GM06990 (cell line): ENCODE results near the gene KLHL30.

Experiments
- DNase-seq: peaks from one replicate; pipeline ENCODE4 v3.0.0-alpha.2; 2011; ENCODE audit not compliant: insufficient read length; ENCODE audit errors: extremely low read depth
- H3K27me3 ChIP-seq: replicated peaks from 2 replicates; pipeline ENCODE4 v1.6.0; 2011; ENCODE audit warnings: low read length; ENCODE audit not compliant: control insufficient read depth, insufficient read depth
- H3K36me3 ChIP-seq: 2 replicates; pipeline ENCODE4 v1.5.1; 2011; ENCODE audit warnings: low read length; ENCODE audit not compliant: control insufficient read depth, insufficient read depth
- H3K4me3 ChIP-seq: replicated peaks from 2 replicates; pipeline ENCODE4 v1.5.1; 2011; ENCODE audit warnings: low read depth, mild to moderate bottlenecking, control low read depth, low read length
- TF ChIP-seq, protein P1 (sequence below): IDR thresholded peaks from 2 replicates; pipeline ENCODE4 v1.5.1; 2011; ENCODE audit warnings: low read length, control low read depth, mild to moderate bottlenecking, inconsistent platforms; ENCODE audit not compliant: insufficient read depth, poor library complexity, severe bottlenecking

KLHL30 gene

DNA sequence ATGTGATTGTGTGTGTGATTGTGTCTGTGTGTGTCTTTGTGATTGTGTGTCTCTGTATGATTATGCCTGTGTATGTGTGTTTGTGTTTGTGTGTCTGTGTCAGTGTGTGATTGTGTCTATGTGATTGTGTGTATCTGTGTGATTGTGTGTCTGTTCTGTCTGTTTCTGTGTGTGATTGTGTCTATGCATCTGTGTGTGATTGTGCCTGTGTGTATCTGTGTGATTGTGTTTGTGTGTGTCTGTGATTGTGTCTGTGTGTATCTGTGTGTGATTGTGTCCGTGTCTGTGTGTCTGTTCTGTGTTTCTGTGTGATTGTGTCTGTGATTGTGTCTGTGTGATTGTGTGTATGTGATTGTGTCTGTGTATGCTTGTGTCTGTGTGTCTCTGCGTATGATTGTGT is 12.1 kb upstream of the KLHL30 start:
- no peaks in the 10 kb centered on the region for H3K27me3 ChIP-seq
- TF ChIP-seq, protein P1, sequence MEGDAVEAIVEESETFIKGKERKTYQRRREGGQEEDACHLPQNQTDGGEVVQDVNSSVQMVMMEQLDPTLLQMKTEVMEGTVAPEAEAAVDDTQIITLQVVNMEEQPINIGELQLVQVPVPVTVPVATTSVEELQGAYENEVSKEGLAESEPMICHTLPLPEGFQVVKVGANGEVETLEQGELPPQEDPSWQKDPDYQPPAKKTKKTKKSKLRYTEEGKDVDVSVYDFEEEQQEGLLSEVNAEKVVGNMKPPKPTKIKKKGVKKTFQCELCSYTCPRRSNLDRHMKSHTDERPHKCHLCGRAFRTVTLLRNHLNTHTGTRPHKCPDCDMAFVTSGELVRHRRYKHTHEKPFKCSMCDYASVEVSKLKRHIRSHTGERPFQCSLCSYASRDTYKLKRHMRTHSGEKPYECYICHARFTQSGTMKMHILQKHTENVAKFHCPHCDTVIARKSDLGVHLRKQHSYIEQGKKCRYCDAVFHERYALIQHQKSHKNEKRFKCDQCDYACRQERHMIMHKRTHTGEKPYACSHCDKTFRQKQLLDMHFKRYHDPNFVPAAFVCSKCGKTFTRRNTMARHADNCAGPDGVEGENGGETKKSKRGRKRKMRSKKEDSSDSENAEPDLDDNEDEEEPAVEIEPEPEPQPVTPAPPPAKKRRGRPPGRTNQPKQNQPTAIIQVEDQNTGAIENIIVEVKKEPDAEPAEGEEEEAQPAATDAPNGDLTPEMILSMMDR, result no peak
- H3K36me3 ChIP-seq, result no peaks in the 10 kb centered on the region; the same call in 1 of the 2 replicates

DNA sequence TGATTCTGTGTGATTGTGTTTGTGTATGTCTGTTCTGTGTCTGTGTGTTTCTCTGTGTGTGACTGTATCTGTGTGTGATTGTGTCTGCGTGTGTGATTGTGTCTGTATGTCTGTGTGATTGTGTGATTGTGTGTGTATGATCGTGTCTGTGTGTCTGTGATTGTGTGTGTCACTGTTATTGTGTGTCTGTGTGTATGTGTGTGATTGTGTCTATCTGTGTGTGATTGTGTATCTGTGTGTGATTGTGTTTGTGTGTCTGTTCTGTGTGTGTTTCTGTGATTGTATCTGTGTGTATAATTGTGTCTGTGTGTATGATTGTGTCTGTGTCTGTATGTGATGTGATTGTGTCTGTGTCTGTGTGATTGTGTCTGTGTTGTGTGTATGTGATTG is 11.7 kb upstream of the KLHL30 start:
- TF ChIP-seq, protein P1, result no peak
- Histone ChIP-seq H3K4me3 (no peak overlapping the region), H3K27me3 (no peaks in the 10 kb centered on the region), H3K36me3 (no peaks in the 10 kb centered on the region; the same call in 1 of the 2 replicates)
- DNase-seq, result no peak

More for the DNA sequence above, 12.1 kb upstream of the KLHL30 start:
- no peak overlapping the region for H3K4me3 ChIP-seq
- no peak for DNase-seq

DNA sequence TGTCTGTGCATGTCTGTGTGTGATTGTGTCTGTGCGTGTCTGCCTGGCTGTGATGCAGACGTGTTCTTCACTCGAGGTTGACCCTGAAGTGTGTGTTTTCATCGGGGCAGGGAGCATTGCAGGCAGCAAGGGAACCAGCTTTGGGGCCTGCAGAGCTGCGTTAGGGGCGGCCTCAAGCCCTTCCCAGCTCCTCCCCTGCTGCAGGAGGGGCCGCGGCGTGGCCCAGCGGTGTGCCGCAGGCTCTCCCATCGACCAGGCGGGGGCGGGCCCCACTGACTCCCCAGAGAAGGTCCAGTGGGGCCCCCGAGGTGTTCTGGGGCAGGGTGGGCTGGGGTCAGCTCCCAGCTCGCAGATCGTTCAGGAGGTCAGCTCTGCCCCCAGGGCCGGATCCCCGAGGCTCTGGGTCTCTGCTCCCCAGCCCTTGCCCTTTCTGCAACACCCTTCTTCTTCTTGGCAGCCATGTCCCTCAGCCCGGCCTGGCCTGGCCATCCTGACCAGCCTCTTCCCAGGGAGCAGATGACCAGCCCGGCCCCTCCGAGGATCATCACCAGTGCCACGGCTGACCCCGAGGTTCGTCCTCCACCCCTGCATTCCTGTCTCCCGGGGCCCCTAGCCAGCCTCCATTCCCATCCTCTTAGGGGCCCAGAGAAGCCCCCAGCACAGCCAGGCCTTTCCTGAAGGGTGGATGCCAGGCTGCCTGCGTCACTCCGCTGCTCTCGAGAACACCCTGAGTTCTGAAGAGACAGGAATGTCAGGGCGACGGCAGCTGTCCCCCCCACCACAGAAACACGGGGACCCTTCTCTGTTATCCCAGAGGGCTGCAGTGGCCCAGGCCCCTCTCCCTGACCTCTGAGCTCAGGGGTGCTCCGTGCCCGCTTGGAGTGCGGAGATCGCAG is 11.1 kb upstream of the KLHL30 start:
- Histone ChIP-seq H3K27me3 (no peaks in the 10 kb centered on the region), H3K36me3 (no peaks in the 10 kb centered on the region; the same call in 1 of the 2 replicates), H3K4me3 (no peak overlapping the region)
- no peak for DNase-seq
- TF ChIP-seq, protein P1, result no peak

DNA sequence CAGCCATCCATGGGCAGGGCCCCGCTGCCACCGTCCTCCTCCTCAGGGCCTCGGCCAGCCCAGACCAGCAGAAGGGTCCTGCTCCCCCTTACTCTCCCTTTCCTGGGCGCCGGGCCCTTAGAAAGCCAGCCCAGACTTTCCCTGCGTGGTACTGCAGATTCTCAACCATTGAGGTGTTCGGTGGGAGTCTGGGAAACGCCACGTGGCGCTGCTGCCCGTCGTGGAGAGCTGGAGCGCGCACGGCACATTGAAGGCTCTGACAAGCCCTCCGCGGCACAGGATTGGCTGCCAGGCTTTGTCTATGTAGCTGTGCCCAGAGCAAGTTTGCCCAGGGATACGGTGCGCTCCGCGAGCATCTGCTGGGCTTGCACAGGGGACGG is 10.4 kb upstream of the KLHL30 start:
- Histone ChIP-seq H3K4me3 (no peak overlapping the region), H3K27me3 (no peaks in the 10 kb centered on the region), H3K36me3 (no peaks in the 10 kb centered on the region; the same call in 1 of the 2 replicates)
- TF ChIP-seq, protein P1, result no peak
- no peak for DNase-seq

DNA sequence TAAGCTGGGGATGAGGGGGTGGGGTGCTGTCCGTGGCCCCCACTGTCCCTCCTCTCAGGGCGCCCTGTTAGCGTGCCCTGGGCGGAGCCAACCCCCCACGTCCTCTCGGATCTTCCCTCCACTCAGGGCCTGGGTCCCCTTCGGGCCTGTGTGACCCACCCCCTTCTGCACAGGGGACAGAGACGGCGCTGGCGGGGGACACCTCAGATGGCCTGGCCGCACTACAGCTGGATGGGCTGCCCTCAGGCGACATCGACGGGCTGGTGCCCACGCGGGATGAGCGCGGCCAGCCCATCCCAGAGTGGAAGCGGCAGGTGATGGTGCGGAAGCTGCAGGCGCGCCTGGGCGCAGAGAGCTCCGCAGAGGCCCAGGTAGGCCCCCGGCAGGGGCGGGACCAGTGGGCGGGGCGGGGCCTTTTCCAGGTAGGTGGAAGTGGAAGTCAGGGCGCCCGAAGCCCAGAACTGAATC is 9.9 kb upstream of the KLHL30 start:
- no peak for DNase-seq
- no peaks in the 10 kb centered on the region; the same call in 1 of the 2 replicates for H3K36me3 ChIP-seq
- no peaks in the 10 kb centered on the region for H3K27me3 ChIP-seq
- H3K4me3 ChIP-seq, result no peak overlapping the region
- TF ChIP-seq, protein P1, result no peak
